ENCODE data around the gene LRMDA.

The LRMDA gene

GRCh38 chr10:76336213-76336963 lies 905.0 kb downstream of the LRMDA start:
- no peak for DNase-seq

DNA sequence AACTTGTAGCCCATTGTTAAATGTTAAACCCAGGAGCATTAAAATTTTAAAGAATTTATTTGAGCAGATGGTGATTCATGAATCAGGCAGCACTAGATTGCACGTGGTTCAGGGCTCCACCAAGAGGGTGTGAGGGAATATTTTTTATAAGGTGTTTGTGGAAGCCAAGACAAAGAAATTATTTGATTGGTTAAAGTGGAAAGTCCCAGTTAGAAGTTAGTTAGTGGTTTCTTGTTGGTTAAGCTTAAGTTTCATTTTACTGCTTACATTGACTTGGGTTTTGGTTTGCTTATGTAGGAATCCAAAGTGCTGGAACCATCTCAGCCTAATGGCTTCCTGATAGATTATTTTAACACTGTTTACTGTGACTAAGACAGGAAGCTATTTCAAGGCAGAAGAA lies 906.2 kb downstream of the LRMDA start:
- no peak for DNase-seq

DNA sequence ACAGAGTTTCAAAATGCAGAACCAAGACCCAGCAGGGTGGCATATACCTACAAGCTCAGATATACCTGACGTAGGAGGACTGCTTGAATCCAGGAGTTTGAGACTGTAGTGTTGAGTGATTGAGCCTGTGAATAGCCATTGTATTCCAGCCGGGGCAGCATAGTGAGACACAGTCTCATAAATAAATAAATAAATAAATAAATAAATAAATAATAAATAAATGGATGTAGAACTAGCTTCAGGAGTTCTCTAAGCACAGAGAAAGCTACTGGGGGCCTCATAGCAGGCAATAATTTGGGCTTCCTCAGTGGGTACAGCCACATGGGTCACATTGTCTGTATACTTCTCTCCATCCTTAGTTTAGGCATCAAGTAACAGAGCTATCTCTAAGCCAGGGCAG lies 906.8 kb downstream of the LRMDA start:
- no peak for DNase-seq

GRCh38 chr10:76341740-76342139 lies 910.3 kb downstream of the LRMDA start:
- no peak for DNase-seq

DNA sequence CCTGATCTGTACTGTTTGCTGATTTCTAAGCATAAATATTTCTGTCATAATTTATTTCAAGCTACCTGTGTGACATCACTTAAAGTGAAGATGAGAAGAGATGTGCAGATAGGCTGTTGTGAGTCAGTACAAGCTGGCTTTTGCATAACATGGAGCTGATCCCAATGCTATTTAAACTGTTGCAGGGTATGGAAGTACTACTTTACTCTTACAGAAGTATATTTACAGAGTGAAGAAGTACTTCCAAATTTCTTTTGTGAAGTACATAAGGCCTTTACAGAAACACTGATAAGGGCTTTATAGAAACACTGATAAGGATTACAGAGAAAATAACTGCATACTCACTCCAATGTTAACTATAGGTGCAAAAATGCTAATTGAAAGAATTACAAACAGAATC lies 911.6 kb downstream of the LRMDA start:
- no peak for DNase-seq

DNA sequence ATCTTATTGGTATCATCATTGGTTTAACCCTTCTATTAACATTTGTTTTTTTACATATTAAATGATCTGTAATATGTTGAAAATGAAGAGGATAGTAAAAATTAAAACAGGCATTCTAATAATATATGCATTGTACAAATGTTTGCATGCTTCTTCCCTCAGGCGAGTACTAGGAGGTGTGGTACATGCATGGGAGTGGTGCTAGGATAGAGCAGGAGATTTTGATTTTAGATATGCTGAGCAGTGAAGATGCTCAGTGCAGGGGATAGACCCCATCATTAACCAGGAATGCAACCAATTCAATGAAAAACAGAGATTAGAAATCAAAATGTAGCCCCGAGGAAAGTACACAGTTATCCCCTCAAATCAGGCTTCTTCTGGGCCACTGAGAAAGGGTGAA lies 916.4 kb downstream of the LRMDA start:
- DNase-seq: no peak

DNA sequence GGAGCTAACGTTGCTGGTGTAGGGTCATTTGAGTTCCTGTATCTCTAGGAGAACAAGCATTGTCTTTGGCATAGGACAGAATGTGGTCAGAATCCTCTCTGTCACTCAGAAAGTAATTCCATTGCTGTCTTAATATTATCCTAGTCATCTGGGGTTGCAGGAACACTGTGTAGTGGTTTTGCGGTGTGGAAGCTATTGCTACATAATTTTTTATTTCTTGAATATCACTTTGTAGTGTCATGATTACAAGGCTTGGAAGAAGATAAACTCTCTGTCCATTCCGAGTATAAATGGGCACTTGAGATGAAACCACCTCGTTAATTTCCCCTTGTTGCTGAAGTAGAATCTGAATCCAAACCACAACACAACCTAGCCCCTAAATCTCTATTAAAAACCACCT lies 919.2 kb downstream of the LRMDA start:
- no peak for DNase-seq

DNA sequence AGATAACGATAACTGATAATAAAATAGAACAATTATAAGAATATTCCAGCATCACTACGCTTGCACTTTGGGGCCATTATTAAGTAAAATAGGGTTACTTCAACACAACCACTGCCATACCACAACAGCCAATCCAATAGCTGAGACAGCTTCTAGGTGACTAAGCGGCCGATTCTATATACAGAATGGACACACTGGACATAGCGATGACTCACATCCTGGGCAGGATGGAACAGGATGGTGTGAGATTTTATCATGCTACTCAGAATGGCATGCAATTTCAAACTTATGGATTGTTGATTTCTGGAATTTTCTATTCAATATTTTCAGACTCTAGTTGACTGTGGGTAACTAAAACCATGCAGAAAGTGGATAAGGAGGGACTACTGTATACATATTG lies 920.9 kb downstream of the LRMDA start:
- DNase-seq: no peak

DNA sequence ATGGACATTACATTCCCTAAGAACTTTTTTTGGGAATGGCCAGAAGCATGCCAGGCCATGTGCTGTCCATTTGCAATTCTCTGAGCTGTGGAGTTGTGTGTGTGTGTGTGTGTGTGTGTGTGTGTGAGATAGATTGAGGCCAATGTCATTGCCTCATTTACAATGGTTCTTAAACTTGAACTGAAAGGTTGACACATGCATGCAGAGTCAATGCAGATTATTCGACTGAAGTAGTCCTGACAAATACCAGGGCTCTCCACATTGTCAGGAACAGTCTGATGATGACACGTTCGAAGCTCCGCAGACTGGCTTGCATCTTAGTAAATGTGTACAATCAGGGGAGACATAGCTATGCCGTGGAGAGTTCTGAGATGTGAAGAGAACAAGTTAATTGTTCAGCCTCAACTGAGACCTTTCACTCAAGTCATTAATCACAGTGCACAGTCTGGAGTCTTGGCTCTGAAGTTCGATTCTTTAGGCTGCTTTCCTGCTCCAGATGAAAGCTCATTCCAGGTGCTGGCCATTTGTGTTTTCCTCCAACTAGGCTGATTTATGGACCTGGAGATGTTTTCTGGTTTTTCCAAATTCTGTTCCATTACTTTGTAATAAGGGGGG lies 921.9 kb downstream of the LRMDA start:
- DNase-seq: no peak

GRCh38 chr10:76354212-76354738 lies 922.9 kb downstream of the LRMDA start:
- no peak for DNase-seq

DNA sequence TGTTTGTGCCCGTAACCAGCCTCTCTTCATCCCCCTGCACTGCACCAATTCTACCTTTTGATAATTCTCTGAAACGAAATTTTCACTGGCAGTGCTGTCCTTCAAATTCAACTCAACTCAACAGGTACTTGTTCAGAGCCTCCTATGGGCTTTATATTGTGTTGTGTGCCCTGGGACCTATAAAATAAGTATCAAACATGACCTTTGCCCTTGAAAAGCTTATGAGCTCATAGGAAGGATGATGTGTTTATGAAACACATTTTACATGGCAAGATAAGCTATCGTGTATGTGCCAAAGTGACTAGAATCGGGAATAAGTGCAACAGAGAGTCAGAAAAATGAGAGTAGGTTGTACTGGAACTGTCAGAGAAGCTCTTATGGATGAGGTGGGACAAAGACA lies 923.5 kb downstream of the LRMDA start:
- no peak for DNase-seq

- no peak for DNase-seq
These were observed 925.1 kb downstream of the LRMDA start for GRCh38 chr10:76356557-76356956.

- no peak for DNase-seq
These were observed 926.4 kb downstream of the LRMDA start for GRCh38 chr10:76357726-76358415.

- DNase-seq: no peak
These were observed 927.4 kb downstream of the LRMDA start for GRCh38 chr10:76358743-76359395.

- DNase-seq: no peak
These were observed 944.3 kb downstream of the LRMDA start for GRCh38 chr10:76375761-76376160.

- no peak for DNase-seq
These were observed 951.0 kb downstream of the LRMDA start for GRCh38 chr10:76382381-76382851.

DNA sequence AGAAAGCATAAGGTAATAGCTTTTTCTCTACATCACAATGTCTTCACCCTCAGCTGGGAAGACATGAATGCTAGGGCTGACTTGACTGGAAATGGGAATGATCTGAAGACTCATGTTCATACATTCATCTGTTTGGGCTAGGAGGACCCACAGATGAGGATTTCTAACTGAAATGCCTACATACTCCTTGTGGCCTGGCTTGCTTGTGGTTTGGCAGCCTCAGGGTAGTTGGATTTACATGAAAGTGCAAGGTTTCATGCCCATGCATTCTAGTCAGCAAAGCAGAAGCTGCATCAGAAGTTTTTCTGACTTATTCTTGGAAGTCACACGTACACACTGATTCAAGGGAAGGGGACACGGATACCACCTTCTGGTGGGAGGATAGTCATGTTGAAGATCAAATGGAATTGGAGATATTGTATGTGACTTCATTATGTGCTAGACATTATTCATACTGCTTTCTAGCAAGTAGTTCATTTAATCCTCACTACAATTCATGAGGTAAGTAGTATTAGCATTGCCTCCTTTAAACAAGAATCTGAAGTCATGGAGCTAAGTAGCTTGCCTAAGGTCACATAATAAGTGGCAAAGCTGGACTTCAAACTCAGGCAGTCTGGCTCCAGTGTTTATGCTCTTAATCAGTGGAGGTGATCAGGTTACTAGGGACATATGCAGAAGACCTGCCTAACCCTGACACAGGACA lies 957.0 kb downstream of the LRMDA start:
- DNase-seq: no peak

GRCh38 chr10:76393875-76394706 lies 962.7 kb downstream of the LRMDA start:
- no peak for DNase-seq

GRCh38 chr10:76394707-76395042 lies 963.3 kb downstream of the LRMDA start:
- DNase-seq: no peak

DNA sequence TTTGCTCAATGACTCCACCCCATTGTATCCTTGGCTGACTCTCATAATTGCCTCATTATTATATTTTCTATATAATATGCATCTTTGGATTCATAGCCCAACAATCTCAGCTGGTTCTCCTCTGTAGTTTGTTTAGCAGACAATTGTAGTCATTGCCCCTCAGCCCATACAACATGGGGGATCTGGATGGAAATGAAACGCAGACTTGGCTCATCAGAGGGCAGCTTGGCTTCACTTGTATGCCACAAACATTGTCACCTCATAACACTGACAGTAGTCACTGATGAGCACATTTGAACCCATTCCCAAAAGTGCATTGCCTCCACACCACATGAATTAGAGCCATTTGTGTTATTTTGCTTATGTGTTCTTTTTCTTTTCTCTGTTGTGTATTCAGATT lies 963.8 kb downstream of the LRMDA start:
- no peak for DNase-seq

- no peak for DNase-seq
These were observed 964.7 kb downstream of the LRMDA start for GRCh38 chr10:76396134-76396533.

Measured in stimulated activated naive CD4-positive, alpha-beta T cell (primary cell).